Measurements from ENCODE around the gene TRMU. TPM values are rescaled to one million over a fixed set of nuclear protein-coding genes. Genes with fewer than 3 reads are reported as not detected.

TRMU gene
- total and polyA plus RNA-seq, 2 donors (not counting 3 experiments of a cell fraction or from before 2014, with no cell fraction given) = 42.4 to 65.7 TPM

DNA sequence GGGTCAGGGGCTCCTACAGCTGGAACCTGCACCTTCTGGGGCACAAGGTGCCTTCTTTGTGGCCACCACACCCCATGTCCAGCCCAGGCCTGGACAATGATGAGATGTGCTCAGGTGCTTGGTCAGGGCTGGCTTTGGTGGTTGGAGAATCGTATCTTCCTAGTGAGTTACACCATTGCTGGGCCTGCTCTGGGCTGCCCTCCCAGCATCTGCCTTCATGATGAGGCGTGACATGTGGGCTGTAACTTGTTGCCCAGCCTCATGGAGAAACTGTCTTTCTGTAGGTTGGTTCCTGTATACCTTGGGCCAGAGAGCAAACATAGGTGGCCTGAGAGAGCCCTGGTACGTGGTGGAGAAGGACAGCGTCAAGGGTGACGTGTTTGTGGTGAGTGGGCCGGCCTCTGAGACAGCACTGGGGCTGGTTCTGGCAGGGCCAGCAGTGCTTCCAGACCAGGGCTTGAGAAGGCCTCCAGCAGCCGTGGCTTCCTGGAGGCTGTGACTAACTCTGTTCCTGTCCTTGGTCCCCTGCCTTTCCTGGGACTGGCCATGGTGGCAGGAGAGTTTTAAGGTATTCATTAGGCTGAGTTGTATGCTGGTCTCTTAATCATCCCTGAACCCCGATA lies 18.1 kb downstream of the TRMU start:
- Histone ChIP-seq H3K27me3 (ENCODE audit: control insufficient read depth in 2 of 2, insufficient read depth in 2 of 2, low read length in 2 of 2) (no peaks in the 10 kb centered on the region), H3K36me3 (ENCODE audit: control insufficient read depth in 2 of 2, extremely low read depth in 1 of 2, insufficient read depth in 2 of 2, low read length in 2 of 2) (peaks cover 7 to 44% of the 10 kb centered on the region in 2 experiments), H3K4me3 (replicated peaks in 1 of 3; ENCODE audit: insufficient read depth in 1 of 3, low read depth in 1 of 3, low read length in 3 of 3) (no peak overlapping the region), H3K9me1 (replicated peaks; ENCODE audit: control insufficient read depth, extremely low read depth, insufficient read depth, low read length) (no peaks in the 10 kb centered on the region), H3K79me2 (ENCODE audit: control insufficient read depth, insufficient read depth, low read length) (no peaks in the 10 kb centered on the region), H3K9me3 (replicated peaks; ENCODE audit: control insufficient read depth, insufficient read depth, low read length) (no peaks in the 10 kb centered on the region), H3K4me2 (ENCODE audit: insufficient read depth, low read length) (no peak overlapping the region), H2AFZ (ENCODE audit: low read depth, low read length) (no peak overlapping the region), H3K27ac (ENCODE audit: insufficient read depth, low read depth, low read length) (no peak overlapping the region), H3K9ac (replicated peaks; ENCODE audit: extremely low read depth, insufficient read depth, low read length) (no peak overlapping the region), H4K20me1 (replicated peaks; ENCODE audit: control insufficient read depth, extremely low read depth, insufficient read depth, low read length) (no peaks in the 10 kb centered on the region), H3K4me1 (ENCODE audit: control insufficient read depth, extremely low read depth, insufficient read depth, low read length) (no peaks in the 10 kb centered on the region)
- no peak for FAIRE-seq
- intact Hi-C loops (cut with micrococcal nuclease) (no loop called here), dilution Hi-C loops (cut with MboI; ENCODE audit: extremely low pct_ligation_motif_present, low sequenced_read_pairs) (no loop called here)
- TF ChIP-seq GATA2 (IDR thresholded peaks at IDR 0.05; ENCODE audit: insufficient read depth, insufficient read length, low read depth, low read length) = no peak
- TF ChIP-seq, protein P1, sequence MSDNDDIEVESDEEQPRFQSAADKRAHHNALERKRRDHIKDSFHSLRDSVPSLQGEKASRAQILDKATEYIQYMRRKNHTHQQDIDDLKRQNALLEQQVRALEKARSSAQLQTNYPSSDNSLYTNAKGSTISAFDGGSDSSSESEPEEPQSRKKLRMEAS (IDR thresholded peaks at IDR 0.05; ENCODE audit: insufficient read depth, insufficient read length) = no peak
- no peak for TF ChIP-seq POLR2AphosphoS5 (IDR thresholded peaks at IDR 0.05; ENCODE audit: insufficient read depth, low read depth, low read length)
- TF ChIP-seq, protein P2, sequence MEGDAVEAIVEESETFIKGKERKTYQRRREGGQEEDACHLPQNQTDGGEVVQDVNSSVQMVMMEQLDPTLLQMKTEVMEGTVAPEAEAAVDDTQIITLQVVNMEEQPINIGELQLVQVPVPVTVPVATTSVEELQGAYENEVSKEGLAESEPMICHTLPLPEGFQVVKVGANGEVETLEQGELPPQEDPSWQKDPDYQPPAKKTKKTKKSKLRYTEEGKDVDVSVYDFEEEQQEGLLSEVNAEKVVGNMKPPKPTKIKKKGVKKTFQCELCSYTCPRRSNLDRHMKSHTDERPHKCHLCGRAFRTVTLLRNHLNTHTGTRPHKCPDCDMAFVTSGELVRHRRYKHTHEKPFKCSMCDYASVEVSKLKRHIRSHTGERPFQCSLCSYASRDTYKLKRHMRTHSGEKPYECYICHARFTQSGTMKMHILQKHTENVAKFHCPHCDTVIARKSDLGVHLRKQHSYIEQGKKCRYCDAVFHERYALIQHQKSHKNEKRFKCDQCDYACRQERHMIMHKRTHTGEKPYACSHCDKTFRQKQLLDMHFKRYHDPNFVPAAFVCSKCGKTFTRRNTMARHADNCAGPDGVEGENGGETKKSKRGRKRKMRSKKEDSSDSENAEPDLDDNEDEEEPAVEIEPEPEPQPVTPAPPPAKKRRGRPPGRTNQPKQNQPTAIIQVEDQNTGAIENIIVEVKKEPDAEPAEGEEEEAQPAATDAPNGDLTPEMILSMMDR (IDR thresholded peaks at IDR 0.05; ENCODE audit: extremely low read depth in 1 of 2, insufficient read depth in 1 of 2, low read depth in 1 of 2, low read length in 2 of 2) = no peak
- no peak for TF ChIP-seq POLR2A (IDR thresholded peaks at IDR 0.05; ENCODE audit: low read depth, low read length)
- TF ChIP-seq MYC (IDR thresholded peaks at IDR 0.05; ENCODE audit: low read depth, low read length) = no peak
- no peak for TF ChIP-seq EZH2 (IDR thresholded peaks at IDR 0.05; ENCODE audit: borderline replicate concordance, low read depth, low read length, severe bottlenecking)
- no peak for TF ChIP-seq JUN (IDR thresholded peaks at IDR 0.05; ENCODE audit: borderline replicate concordance, insufficient read depth, insufficient read length, low read depth)
- no peak for TF ChIP-seq FOS (IDR thresholded peaks at IDR 0.05; ENCODE audit: borderline replicate concordance, insufficient read depth, low read length)
- BruUV-seq (replicated peaks) = no TSS peak
- CTCF ChIA-PET = interaction anchor here (1.2 to 6.0 kb wide), 3 partner anchors 14 to 189 kb away, joined by 4 to 43 read pairs (median 6); no protein-coding TSS in a partner anchor
- no peak for DNase-seq (ENCODE audit: low read depth, low spot score)
- POLR2A ChIA-PET = no interaction called here

Data from endothelial cell of umbilical vein (primary cell).